Activated CD4-positive, alpha-beta T cell treated with anti-CD3 and anti-CD28 coated beads, Interleukin-2, amount 10 ng/mL, durations not matched to agents 7 days and 5 days (primary cell): ENCODE results near the gene ASIC1. TPM values are rescaled to one million over a fixed set of nuclear protein-coding genes. Genes with fewer than 3 reads are reported as not detected.

ENCODE experiments used
- CTCF ChIA-PET: fragments of 350-600 bp; sonication (Branson Sonifier 250); formaldehyde crosslinking; loops from one replicate; lab custom pipeline; 2021; ENCODE audit warnings: antibody characterized with exemption; lab: Charles Lee
- POLR2A ChIA-PET: fragments of 350-600 bp; sonication (Branson Sonifier 250); formaldehyde crosslinking; loops from one replicate; lab custom pipeline; 2021; ENCODE audit warnings: antibody characterized with exemption; lab: Charles Lee
- DNase-seq: peaks from one replicate; pipeline ENCODE4 v3.0.0-alpha.2; 2020
- H3K27ac Mint-ChIP-seq: one replicate; pipeline ENCODE4 v1.8.0; 2021; ENCODE audit warnings: mild to moderate bottlenecking, moderate library complexity, mixed read lengths
- H3K27me3 Mint-ChIP-seq: one replicate; pipeline ENCODE4 v1.8.0; 2021; ENCODE audit warnings: mixed read lengths
- H3K36me3 Mint-ChIP-seq: one replicate; pipeline ENCODE4 v1.8.0; 2021; ENCODE audit warnings: low read depth, mixed read lengths
- H3K4me1 Mint-ChIP-seq: one replicate; pipeline ENCODE4 v1.8.0; 2021; ENCODE audit warnings: mixed read lengths
- H3K4me3 Mint-ChIP-seq: one replicate; pipeline ENCODE4 v1.8.0; 2021; ENCODE audit warnings: mild to moderate bottlenecking, moderate library complexity, mixed read lengths
- H3K9me3 Mint-ChIP-seq: one replicate; pipeline ENCODE4 v1.8.0; 2021; ENCODE audit warnings: mixed read lengths
- total RNA-seq, 2 experiments: library from RNA; stranded (reverse); gene quantifications; one replicate each; pipeline ENCODE4 v1.2.3, GENCODE V29; 2021

Gene ASIC1
- 10 to 100 TPM in 1 of 2 experiments, 1 to 10 TPM in 1; 8.7 to 10.1 TPM for total RNA-seq

GRCh38 chr12:50057000-50057841 lies at the start of gene ASIC1:
TSS of gene ASIC1 (plus strand) at chr12:50057596. CDS start at chr12:50058767, 1,171 bp downstream.
- H3K27me3 Mint-ChIP-seq, result peaks cover 34% of the 10 kb centered on the region
- POLR2A ChIA-PET, result no interaction called here

GRCh38 chr12:50013361-50014147 lies 43.8 kb upstream of the ASIC1 start:
- ChIA-PET POLR2A (interaction anchor here (0.6 kb wide), 2 partner anchors 15 to 41 kb away, joined by 3 to 5 read pairs; no protein-coding TSS in a partner anchor), CTCF (interaction anchor here (0.7 to 2.8 kb wide), 8 partner anchors 19 to 68 kb away, joined by 3 to 11 read pairs (median 4); no protein-coding TSS in a partner anchor)
- H3K4me3 Mint-ChIP-seq, result no peak overlapping the region
- no peak for DNase-seq
- H3K36me3 Mint-ChIP-seq, result peaks cover 35% of the 10 kb centered on the region
- H3K27ac Mint-ChIP-seq, result peak overlapping the region; percentile 6
- no peaks in the 10 kb centered on the region for H3K27me3 Mint-ChIP-seq
- no peaks in the 10 kb centered on the region for H3K9me3 Mint-ChIP-seq
- H3K4me1 Mint-ChIP-seq, result peaks cover 26% of the 10 kb centered on the region

More at GRCh38 chr12:50057000-50057841, at the start of gene ASIC1:
- DNase-seq, result peak; percentile 61
- H3K4me1 Mint-ChIP-seq, result peaks cover 52% of the 10 kb centered on the region
- H3K9me3 Mint-ChIP-seq, result no peaks in the 10 kb centered on the region
- CTCF ChIA-PET, result interaction anchor here (0.9 to 4.5 kb wide), 9 partner anchors 11 to 91 kb away, joined by 3 to 41 read pairs (median 8); partner anchors contain the start of genes COX14, RACGAP1 and SMARCD1
- peak within 1 kb of the TSS; percentile 85 for H3K27ac Mint-ChIP-seq
- no peaks in the 10 kb centered on the region for H3K36me3 Mint-ChIP-seq
- peak within 1 kb of the TSS; percentile 81 for H3K4me3 Mint-ChIP-seq

- Mint-ChIP-seq H3K4me3 (no peak overlapping the region), H3K36me3 (peaks cover 40% of the 10 kb centered on the region), H3K27me3 (no peaks in the 10 kb centered on the region), H3K4me1 (peaks cover 31% of the 10 kb centered on the region), H3K9me3 (no peaks in the 10 kb centered on the region), H3K27ac (no peak overlapping the region)
- no peak for DNase-seq
- CTCF ChIA-PET, result interaction anchor here (0.5 to 2.8 kb wide), 8 partner anchors 20 to 436 kb away, joined by 3 to 11 read pairs (median 4); no protein-coding TSS in a partner anchor
- POLR2A ChIA-PET, result interaction anchor here (0.6 kb wide), 1 partner anchor 42 kb away, joined by 3 read pairs; no protein-coding TSS in a partner anchor
Observed at GRCh38 chr12:50014342-50014741, 43.1 kb upstream of the ASIC1 start.

- H3K9me3 Mint-ChIP-seq, result no peaks in the 10 kb centered on the region
- peaks cover 35% of the 10 kb centered on the region for H3K36me3 Mint-ChIP-seq
- H3K27ac Mint-ChIP-seq, result no peak overlapping the region
- no peak for DNase-seq
- POLR2A ChIA-PET, result no interaction called here
- CTCF ChIA-PET, result interaction anchor here (1.2 to 1.6 kb wide), 2 partner anchors 9 to 22 kb away, joined by 3 to 6 read pairs; partner anchors contain the start of gene RACGAP1
- H3K27me3 Mint-ChIP-seq, result no peaks in the 10 kb centered on the region
- peaks cover 39% of the 10 kb centered on the region for H3K4me1 Mint-ChIP-seq
- H3K4me3 Mint-ChIP-seq, result no peak overlapping the region
Observed at GRCh38 chr12:50016501-50017475, 40.6 kb upstream of the ASIC1 start.

GRCh38 chr12:50017641-50018040 lies 39.8 kb upstream of the ASIC1 start:
- DNase-seq, result no peak
- H3K4me1 Mint-ChIP-seq, result peaks cover 45% of the 10 kb centered on the region
- no peak overlapping the region for H3K4me3 Mint-ChIP-seq
- ChIA-PET CTCF (interaction anchor here (1.0 to 1.6 kb wide), 3 partner anchors 11 to 23 kb away, joined by 3 to 6 read pairs (median 3); no protein-coding TSS in a partner anchor), POLR2A (no interaction called here)
- H3K27me3 Mint-ChIP-seq, result no peaks in the 10 kb centered on the region
- H3K27ac Mint-ChIP-seq, result no peak overlapping the region
- H3K9me3 Mint-ChIP-seq, result no peaks in the 10 kb centered on the region
- peaks cover 39% of the 10 kb centered on the region for H3K36me3 Mint-ChIP-seq

- CTCF ChIA-PET, result interaction anchor here (0.6 to 1.6 kb wide), 5 partner anchors 12 to 1385 kb away, joined by 3 to 6 read pairs (median 3); no protein-coding TSS in a partner anchor
- Mint-ChIP-seq H3K36me3 (peaks cover 44% of the 10 kb centered on the region), H3K27me3 (no peaks in the 10 kb centered on the region), H3K27ac (no peak overlapping the region), H3K9me3 (no peaks in the 10 kb centered on the region), H3K4me1 (peaks cover 51% of the 10 kb centered on the region), H3K4me3 (no peak overlapping the region)
- POLR2A ChIA-PET, result interaction anchor here (0.6 kb wide), 1 partner anchor 34 kb away, joined by 12 read pairs; no protein-coding TSS in a partner anchor
- no peak for DNase-seq
Observed at GRCh38 chr12:50018154-50018553, 39.2 kb upstream of the ASIC1 start.

GRCh38 chr12:50018968-50019367 lies 38.4 kb upstream of the ASIC1 start:
- no peak for DNase-seq
- CTCF ChIA-PET, result interaction anchor here (0.6 to 1.6 kb wide), 2 partner anchors 36 to 308 kb away, joined by 3 read pairs; no protein-coding TSS in a partner anchor
- Mint-ChIP-seq H3K27ac (peak overlapping the region; percentile 68), H3K4me1 (peaks cover 50% of the 10 kb centered on the region), H3K9me3 (no peaks in the 10 kb centered on the region), H3K36me3 (peaks cover 41% of the 10 kb centered on the region), H3K4me3 (no peak overlapping the region), H3K27me3 (no peaks in the 10 kb centered on the region)
- POLR2A ChIA-PET, result no interaction called here

GRCh38 chr12:50019524-50019923 lies 37.9 kb upstream of the ASIC1 start:
- no peak overlapping the region for H3K4me3 Mint-ChIP-seq
- ChIA-PET POLR2A (no interaction called here), CTCF (interaction anchor here (1.4 to 1.6 kb wide), 2 partner anchors 36 to 92 kb away, joined by 3 to 6 read pairs; partner anchors contain the start of gene COX14)
- DNase-seq, result no peak
- no peak overlapping the region for H3K27ac Mint-ChIP-seq
- H3K9me3 Mint-ChIP-seq, result no peaks in the 10 kb centered on the region
- peaks cover 42% of the 10 kb centered on the region for H3K36me3 Mint-ChIP-seq
- no peaks in the 10 kb centered on the region for H3K27me3 Mint-ChIP-seq
- H3K4me1 Mint-ChIP-seq, result peaks cover 49% of the 10 kb centered on the region

- peaks cover 53% of the 10 kb centered on the region for H3K4me1 Mint-ChIP-seq
- no peak for DNase-seq
- ChIA-PET POLR2A (no interaction called here), CTCF (interaction anchor here (0.6 to 1.9 kb wide), 6 partner anchors 18 to 90 kb away, joined by 3 to 6 read pairs (median 3); partner anchors contain the start of gene COX14)
- H3K4me3 Mint-ChIP-seq, result no peak overlapping the region
- H3K27ac Mint-ChIP-seq, result no peak overlapping the region
- H3K9me3 Mint-ChIP-seq, result peaks cover 2% of the 10 kb centered on the region
- H3K27me3 Mint-ChIP-seq, result no peaks in the 10 kb centered on the region
- peaks cover 42% of the 10 kb centered on the region for H3K36me3 Mint-ChIP-seq
Observed at GRCh38 chr12:50021031-50021430, 36.4 kb upstream of the ASIC1 start.

GRCh38 chr12:50022903-50023302 lies 34.5 kb upstream of the ASIC1 start:
- ChIA-PET CTCF (interaction anchor here (1.9 kb wide), 1 partner anchor 16 kb away, joined by 5 read pairs; no protein-coding TSS in a partner anchor), POLR2A (no interaction called here)
- Mint-ChIP-seq H3K36me3 (peaks cover 37% of the 10 kb centered on the region), H3K27me3 (no peaks in the 10 kb centered on the region), H3K9me3 (peaks cover 2% of the 10 kb centered on the region), H3K4me1 (peaks cover 53% of the 10 kb centered on the region), H3K27ac (no peak overlapping the region), H3K4me3 (peak overlapping the region; percentile 91)
- no peak for DNase-seq

- Mint-ChIP-seq H3K9me3 (peaks cover 2% of the 10 kb centered on the region), H3K4me1 (peaks cover 45% of the 10 kb centered on the region), H3K4me3 (peak overlapping the region; percentile 91), H3K36me3 (peaks cover 33% of the 10 kb centered on the region), H3K27ac (peak overlapping the region; percentile 98), H3K27me3 (no peaks in the 10 kb centered on the region)
- POLR2A ChIA-PET, result no interaction called here
- CTCF ChIA-PET, result interaction anchor here (1.3 to 1.9 kb wide), 3 partner anchors 15 to 32 kb away, joined by 3 to 8 read pairs (median 5); no protein-coding TSS in a partner anchor
- DNase-seq, result no peak
Observed at GRCh38 chr12:50024227-50024626, 33.2 kb upstream of the ASIC1 start.
